ENCODE data around the gene PCBP3.

The PCBP3 gene

GRCh38 chr21:45876381-45877170 lies 233.1 kb downstream of the PCBP3 start:
- peak; percentile 28 for DNase-seq (ENCODE audit: low read depth)
- TF ChIP-seq CTCF (IDR thresholded peaks at IDR 0.05; ENCODE audit: low read length, missing control alignments) = no peak
- H3K4me3 ChIP-seq (replicated peaks; ENCODE audit: low read depth, low read length) = no peak overlapping the region

GRCh38 chr21:45877171-45877438 lies 233.6 kb downstream of the PCBP3 start:
- H3K4me3 ChIP-seq (replicated peaks; ENCODE audit: low read depth, low read length) = no peak overlapping the region
- DNase-seq (ENCODE audit: low read depth) = no peak
- TF ChIP-seq CTCF (IDR thresholded peaks at IDR 0.05; ENCODE audit: low read length, missing control alignments) = no peak

GRCh38 chr21:45877821-45878469 lies 234.4 kb downstream of the PCBP3 start:
- TF ChIP-seq CTCF (IDR thresholded peaks at IDR 0.05; ENCODE audit: low read length, missing control alignments) = no peak
- no peak overlapping the region for H3K4me3 ChIP-seq (replicated peaks; ENCODE audit: low read depth, low read length)
- no peak for DNase-seq (ENCODE audit: low read depth)

GRCh38 chr21:45880097-45881068 lies 236.9 kb downstream of the PCBP3 start:
- TF ChIP-seq CTCF (IDR thresholded peaks at IDR 0.05; ENCODE audit: low read length, missing control alignments) = peak; percentile 70
- DNase-seq (ENCODE audit: low read depth) = peak; percentile 80
- H3K4me3 ChIP-seq (replicated peaks; ENCODE audit: low read depth, low read length) = no peak overlapping the region

- DNase-seq (ENCODE audit: low read depth) = no peak
- no peak overlapping the region for H3K4me3 ChIP-seq (replicated peaks; ENCODE audit: low read depth, low read length)
- no peak for TF ChIP-seq CTCF (IDR thresholded peaks at IDR 0.05; ENCODE audit: low read length, missing control alignments)
Measured at GRCh38 chr21:45882645-45883044, 239.1 kb downstream of the PCBP3 start.

GRCh38 chr21:45883090-45883489 lies 239.6 kb downstream of the PCBP3 start:
- no peak overlapping the region for H3K4me3 ChIP-seq (replicated peaks; ENCODE audit: low read depth, low read length)
- DNase-seq (ENCODE audit: low read depth) = no peak
- TF ChIP-seq CTCF (IDR thresholded peaks at IDR 0.05; ENCODE audit: low read length, missing control alignments) = no peak
